ENCODE measurements around the gene CHRNA4.

The CHRNA4 gene

DNA sequence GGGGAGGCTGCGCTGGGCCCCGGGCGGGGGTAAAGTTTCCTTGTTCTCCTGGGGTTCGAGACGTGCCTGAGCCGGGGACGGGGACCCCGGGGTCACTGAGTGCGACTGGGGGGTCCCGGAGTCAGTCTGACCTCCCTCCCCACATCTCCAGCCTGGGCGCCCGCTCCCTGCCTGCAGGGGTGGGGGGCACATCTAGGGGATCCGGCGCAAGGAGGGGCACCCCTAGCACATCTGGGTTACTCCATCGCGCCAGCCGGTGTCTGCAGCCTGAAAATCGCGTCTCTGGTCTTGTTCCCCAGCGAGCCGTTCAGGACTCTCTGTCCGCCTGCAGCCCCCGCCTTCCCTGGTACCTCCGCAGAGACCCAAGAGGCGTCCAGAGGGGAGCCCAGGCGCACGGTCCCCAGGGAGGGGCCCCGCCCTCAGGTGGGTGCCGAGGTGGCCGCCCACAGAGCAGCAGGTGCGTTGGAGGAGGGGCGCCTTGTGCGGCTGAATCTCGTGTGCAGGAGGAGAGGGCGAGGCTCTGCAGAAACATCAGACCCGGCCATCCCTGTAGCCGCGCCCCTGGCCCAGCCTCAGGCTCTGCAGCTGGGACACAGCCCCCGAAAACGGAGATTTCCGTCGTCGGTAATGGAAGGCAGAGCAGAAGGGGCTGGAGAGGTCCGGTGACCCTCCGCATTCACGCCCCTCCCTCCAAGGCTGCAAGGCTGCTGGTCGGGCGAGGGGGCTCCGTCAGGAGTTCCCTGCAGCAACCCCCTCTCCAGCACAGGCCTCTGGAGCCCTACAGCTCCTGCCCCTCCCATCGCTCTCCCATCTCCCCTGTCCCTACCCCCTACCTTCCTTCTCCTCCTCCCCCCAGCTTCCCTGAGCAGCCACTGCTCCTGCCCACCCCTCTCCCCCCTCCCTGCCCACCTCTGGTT is 628 bp upstream of the CHRNA4 start:
- H3K4me3 ChIP-seq (ENCODE audit: low read depth, low read length) = no peak overlapping the region
- DNase-seq (ENCODE audit: low read depth) = no peak
- TF ChIP-seq, protein P1, sequence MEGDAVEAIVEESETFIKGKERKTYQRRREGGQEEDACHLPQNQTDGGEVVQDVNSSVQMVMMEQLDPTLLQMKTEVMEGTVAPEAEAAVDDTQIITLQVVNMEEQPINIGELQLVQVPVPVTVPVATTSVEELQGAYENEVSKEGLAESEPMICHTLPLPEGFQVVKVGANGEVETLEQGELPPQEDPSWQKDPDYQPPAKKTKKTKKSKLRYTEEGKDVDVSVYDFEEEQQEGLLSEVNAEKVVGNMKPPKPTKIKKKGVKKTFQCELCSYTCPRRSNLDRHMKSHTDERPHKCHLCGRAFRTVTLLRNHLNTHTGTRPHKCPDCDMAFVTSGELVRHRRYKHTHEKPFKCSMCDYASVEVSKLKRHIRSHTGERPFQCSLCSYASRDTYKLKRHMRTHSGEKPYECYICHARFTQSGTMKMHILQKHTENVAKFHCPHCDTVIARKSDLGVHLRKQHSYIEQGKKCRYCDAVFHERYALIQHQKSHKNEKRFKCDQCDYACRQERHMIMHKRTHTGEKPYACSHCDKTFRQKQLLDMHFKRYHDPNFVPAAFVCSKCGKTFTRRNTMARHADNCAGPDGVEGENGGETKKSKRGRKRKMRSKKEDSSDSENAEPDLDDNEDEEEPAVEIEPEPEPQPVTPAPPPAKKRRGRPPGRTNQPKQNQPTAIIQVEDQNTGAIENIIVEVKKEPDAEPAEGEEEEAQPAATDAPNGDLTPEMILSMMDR (IDR thresholded peaks at IDR 0.05; ENCODE audit: low read depth, low read length, missing control alignments) = no peak

DNA sequence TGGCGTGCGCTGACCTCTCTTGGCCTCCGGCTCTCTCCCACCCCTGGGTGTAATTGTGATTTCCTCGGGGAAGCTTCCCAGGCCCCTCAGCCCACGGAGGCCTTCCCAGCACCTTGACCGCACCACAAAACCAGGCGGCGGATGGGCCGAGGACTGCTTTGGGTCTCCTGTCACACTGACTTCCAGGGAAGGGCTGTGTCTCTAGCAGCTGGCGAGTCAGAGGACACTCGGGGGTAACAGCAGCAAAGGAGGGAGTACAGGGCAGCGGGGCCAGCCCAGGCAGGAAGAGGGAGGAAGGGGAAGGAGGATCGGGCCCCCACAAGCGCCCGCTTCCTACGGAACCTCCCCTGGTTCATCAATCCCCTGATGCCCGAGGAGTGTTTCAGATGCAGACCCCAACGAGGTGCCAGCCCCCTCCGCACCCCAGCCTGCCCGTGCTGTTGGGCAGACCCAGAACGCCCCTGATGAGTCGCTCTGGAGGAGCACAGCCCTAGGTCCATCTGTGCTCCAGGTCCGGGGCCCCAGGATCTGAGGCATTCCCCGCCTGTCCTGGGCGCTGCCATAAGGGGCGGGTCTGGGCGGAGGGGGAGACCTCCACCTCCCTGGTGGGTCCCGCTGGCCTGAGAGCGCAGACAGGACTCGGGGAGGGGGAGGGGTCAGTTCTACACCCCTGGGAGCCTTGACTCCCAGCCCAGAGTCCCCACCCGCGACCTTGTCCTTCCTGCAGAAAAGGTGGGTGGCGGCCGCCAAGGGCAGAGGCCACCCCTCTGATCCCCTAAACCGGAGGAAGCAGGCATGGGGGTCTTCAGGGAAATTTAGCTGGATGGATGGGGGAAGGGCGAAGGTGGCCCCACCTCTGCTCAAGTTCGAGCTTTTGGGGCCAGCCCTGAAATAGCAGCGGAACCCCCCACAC is 956 bp downstream of the CHRNA4 start:
- TF ChIP-seq, protein P1 (IDR thresholded peaks at IDR 0.05; ENCODE audit: low read depth, low read length, missing control alignments) = no peak
- DNase-seq (ENCODE audit: low read depth) = no peak
- no peak overlapping the region for H3K4me3 ChIP-seq (ENCODE audit: low read depth, low read length)

DNA sequence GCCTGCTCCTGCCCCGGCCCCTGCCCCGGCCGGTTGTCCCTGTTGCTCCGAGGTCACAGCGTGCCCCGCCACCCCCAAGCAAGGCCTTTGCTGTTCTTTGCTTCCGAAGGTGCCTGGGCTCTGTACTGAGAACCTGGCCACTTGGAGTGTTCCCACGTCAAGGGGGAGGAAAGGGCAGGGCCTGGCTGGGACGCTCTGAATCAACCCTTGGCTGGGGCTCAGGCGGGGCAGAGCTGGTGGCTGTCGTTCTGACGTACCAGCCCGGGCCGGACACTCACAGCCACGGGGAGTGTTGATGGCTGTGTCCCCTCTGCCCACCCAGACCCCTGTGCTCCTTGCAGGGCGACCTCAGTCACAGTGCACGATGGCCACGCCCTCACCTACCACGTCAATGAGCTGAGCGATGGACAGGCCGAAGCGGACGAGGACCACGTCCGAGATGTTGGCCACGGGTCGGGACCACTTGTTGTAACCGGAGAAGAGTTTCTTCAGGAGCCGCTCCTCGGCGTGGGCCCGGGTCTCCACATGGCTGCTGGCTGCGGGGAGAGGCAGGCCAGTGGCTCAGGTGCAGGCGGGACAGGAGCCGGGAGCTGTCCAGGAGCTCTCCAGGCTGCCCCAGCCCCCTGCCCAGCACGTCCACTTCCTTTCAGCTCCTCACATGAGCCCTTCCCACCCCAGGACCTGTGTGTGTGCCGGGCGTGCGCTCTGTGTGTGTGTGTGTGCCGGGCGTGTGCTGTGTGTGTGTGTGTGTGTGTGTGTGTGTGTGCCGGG is 1.8 kb downstream of the CHRNA4 start:
- TF ChIP-seq, protein P1 (IDR thresholded peaks at IDR 0.05; ENCODE audit: low read depth, low read length, missing control alignments) = no peak
- no peak for DNase-seq (ENCODE audit: low read depth)
- H3K4me3 ChIP-seq (ENCODE audit: low read depth, low read length) = no peak overlapping the region

DNA sequence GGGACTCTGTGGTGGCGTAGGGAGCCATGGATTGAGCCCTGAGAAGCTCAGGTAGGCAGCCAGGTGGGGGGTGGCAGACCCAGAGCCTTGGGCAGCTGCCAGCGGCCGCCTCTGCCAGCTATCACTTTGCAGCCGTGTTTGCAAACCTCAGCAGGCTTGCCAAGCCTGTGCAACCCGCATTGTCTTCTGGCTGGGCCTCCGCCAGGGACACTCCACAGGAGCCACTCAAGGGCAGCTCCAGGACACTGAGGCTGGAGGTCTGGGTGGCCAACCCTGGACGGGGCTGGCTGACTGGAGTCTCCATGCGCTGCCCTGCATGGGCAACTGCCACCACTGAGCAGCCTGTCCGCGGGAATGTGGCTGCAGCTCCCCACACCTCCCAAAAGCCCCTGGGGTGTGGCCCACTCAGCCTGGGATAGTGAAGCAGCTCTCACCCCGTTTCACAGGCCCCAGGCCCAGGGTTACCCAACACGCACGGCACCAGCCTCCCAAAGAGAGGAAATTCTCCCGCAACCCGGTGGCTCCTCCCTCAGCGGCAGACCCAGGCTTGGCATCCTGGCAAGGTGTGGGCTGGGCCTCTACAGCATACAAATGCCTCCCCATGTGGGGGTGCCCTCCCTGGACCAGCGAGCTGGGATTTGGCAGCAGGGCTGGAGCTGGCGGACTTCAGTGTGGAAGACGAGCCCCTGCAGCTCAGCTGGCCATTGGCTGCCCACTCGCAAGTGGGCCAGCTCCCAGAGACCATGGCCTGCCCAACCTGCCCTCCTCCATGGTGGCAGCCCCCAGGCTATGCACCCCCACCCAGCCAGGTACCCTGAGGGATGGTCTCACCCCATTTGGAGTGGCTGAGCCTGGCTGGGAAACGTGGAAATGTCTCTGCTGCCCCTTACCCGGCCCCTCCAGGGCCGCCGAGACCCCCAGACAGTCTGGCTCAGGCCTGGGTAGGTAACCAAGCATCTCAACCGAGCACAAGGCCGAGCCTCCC is 2.9 kb downstream of the CHRNA4 start:
- DNase-seq (ENCODE audit: low read depth) = no peak
- no peak overlapping the region for H3K4me3 ChIP-seq (ENCODE audit: low read depth, low read length)
- TF ChIP-seq, protein P1 (IDR thresholded peaks at IDR 0.05; ENCODE audit: low read depth, low read length, missing control alignments) = no peak

DNA sequence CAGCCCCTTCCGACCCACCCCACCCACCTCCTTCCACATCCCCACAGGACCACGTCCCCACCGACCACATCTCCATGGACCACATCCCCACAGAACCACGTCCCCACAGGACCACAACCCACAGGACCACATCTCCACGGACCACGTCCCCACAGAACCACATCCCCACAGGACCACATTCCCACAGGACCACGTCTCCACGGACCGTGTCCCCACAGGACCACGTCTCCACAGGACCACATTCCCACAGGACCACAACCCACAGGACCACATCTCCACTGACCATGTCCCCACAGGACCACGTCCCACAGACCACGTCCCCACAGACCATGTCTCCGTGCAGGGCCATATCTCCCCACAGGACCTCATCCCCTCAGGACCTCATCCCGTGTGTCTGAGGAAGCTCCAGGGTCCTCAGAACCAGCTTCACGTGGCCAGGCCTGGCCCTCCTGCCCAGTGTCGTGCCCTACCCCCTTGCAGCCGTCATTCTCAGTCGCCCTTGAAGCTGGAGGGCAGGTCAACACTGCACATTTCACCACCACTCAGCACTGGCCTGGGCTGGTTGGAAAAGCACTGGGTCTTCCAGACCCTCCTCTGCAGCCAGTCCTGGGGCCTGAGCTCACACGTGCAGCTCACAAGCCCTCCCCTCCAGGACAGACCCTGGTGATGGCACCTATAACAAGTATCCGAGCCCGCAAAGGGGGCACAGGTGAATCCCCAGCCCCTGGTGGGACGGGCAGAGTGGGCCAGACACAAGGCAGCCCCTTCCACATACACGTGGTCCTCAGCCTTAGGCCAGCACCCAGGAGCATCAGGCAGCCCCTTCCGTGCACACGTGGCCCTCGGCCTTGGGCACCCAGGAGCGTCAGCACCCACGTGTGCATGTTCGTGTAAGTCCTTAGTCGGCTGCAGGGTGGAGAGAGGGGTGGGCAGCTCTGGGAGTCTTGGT is 3.9 kb downstream of the CHRNA4 start:
- no peak overlapping the region for H3K4me3 ChIP-seq (ENCODE audit: low read depth, low read length)
- TF ChIP-seq, protein P1 (IDR thresholded peaks at IDR 0.05; ENCODE audit: low read depth, low read length, missing control alignments) = no peak

More for the DNA sequence above, 3.9 kb downstream of the CHRNA4 start:
- DNase-seq (ENCODE audit: low read depth) = no peak

Measured in GM12864 (cell line).